Activated T-helper 9 cell treated with anti-CD3 and anti-CD28 coated beads, Interleukin-2, amount 50 U/mL, for 16 hours (primary cell): ENCODE results near the gene IFNLR1.

Experiments used
- DNase-seq: peaks from one replicate; pipeline ENCODE4 v3.0.0-alpha.2; 2020; ENCODE audit warnings: low read depth

The IFNLR1 gene

DNA sequence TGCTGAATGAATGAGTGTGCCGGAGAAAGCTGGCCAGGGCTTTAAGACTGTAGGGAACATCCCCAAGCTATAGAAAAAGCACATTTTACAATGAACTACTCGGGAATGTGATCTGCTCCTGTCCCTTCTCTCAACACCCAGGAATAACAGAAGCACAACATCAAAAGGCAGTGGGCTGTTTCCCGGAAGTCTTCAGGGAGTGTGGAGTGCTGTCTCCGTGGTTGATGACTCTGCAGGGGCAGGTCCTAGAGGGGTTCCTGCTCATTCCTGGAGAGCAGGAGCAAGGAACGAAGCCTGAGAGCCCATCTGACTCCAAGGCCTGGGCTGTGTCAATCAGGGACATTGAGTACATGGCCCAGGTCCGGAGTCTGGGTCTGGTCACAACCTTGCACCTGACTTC is 39.3 kb downstream of the IFNLR1 start:
- no peak for DNase-seq

DNA sequence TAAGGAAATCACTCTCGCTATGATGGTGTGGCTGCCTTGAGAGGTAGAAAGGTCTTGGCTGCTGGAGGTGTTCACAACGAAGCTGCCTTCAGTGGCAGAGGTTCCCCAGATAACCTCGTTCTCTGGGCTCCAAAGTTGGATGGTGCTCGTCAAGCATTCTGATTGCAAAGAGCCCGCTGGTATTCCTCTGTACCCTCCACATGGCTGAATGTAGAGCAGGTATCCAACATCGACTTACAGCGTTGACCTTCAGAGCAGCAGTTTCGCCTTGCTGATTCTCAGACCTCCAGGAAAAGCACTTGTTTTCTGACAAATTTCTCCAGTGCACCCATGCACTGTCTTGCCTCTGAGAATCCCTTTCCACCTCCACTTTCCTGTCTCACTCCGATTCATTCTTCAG is 39.9 kb downstream of the IFNLR1 start:
- no peak for DNase-seq

DNA sequence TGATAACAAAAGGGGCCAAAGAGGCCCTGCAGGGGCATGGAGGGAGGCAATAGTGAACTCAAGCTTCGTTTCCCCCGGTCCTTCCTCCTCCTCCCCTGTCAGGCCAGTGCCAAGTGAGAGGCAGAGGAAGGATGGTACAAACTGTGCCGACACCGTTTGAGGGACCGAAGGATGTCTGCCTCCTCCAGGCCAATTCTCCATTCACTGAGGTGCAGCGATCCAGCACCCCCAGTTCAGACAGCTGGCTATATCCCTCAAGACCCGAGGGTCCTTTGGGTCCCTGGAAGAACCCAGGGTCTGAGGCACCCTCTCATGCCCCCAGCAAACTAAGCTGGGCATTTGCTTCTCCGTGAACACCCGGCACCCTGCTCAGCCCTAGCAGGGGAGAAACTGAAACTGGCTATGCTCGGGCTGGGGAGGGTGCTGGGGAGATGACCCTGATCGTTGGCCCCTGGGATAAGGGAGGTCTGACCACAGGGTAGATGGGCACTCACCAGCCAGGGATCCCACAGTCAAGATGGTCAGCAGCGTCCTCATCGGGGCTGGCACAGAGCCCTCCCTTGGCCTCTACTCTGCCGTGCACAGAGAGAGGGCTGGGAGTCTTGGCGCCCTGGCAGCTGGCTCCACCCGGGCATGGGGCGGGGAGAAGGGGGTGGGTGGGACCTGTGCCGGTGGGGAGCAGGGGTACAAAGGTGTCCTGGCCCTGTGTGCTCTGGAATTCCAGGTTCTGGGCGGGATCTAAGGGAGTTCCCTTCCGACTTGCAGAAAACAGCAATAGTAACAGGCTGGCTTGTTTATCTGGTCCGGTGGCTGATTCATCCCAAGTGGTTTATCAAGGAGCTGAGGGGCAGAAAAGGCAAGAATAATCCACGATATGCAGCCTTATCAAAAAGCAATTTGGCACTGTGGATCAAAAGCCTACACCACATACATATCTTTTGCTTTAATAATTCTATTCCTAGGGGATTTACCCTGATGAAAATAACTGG is 44.2 kb downstream of the IFNLR1 start, which contains the start of gene IL22RA1:
Gene IL22RA1, minus strand, starts transcription at position 595 of the 989 bp plus-strand sequence. Its CDS starts 58 bp downstream, at position 537.
- DNase-seq: no peak

DNA sequence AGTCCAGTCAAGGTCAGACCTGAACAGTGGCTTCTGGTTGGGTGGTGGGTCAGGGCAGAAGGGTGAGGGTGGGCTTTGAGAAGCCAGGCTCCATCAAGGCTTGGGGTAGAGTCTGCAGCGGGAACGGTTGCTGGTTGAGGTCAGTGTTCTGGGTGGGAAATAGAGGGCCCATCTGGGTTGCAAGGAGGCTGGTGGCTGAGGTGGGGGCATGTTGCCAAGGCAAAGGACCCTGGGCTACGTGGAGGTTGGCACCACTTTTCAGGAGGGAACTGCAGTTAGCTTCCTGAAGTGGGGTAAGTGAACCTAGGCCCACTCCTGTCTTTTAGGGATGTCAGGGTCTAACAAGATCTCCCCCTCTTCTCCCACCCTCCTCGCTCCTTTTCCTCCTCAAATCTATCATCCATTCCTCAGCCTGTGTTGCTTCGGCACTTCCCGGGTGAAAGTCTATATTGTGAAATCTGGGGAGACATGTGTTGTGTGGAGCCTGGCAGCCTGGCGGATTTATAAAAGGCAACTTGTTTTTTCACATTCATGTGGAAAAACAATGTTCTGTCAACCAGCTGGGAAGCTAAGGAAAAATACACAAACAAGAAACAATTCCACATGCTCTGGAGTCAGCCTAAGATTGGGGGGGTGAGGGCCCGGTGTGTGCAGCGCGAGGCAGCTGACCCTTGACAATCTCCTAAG is 45.6 kb downstream of the IFNLR1 start:
- DNase-seq: no peak

DNA sequence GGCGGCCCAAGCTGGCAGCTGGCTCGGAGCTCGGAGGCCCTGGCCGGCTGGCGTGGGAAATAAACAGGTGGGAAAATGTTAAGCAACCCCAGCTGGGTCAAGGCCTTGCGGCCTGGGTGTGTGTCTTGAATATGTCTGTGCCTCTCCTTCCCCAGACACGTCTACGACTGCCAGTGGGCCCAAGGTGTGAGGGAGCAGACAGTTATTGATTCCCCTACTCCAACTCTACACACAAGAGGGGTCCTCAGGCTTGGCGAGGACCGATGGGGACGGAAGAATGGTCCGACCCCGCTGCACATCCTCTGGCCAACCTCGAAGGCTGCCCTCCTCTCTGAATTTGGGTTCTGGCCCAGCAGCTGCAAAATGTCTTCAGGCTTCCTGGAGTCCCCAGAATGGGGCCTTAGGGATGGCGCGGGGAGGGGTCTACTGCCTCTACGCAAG is 46.3 kb downstream of the IFNLR1 start:
- no peak for DNase-seq

DNA sequence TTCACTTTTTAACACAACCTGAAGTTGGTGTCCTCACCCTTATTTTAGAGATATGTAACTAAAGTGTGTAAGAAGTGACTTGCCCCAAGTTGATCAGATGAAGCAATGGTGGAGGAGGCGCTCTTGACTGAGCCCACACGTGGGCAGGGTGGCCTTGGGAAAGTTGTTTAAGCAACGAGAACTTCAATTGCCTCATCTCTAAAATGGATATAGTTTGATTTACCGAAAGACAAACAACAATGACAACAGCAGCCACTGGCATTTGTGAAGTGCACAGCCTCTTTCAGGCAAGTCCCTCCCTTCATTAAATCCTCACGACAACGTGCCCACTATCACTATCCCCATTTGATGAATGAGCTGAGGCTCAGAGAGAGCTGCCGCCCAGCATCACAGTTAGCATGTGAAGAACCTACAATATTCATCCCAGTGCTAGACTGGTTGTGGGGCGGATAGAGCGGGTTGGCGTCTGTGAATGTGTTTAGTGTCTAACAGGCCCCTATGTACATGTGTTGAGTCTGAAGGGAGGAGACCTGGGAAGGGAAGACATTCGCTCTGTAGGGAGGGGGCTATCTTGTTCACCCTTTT is 47.2 kb downstream of the IFNLR1 start:
- DNase-seq: no peak

DNA sequence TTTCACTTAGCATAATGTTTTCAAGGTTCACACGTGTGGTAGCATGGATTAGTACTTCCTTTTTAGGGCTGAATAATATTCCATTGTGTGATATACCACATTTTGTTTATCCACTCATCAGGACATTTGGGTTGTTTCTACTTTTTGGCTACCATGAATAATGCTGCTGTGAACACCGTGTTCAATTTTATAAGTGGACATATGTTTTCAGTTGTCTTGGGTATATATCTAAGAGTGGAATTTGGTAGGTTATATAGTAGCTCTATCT is 47.9 kb downstream of the IFNLR1 start:
- DNase-seq: no peak

DNA sequence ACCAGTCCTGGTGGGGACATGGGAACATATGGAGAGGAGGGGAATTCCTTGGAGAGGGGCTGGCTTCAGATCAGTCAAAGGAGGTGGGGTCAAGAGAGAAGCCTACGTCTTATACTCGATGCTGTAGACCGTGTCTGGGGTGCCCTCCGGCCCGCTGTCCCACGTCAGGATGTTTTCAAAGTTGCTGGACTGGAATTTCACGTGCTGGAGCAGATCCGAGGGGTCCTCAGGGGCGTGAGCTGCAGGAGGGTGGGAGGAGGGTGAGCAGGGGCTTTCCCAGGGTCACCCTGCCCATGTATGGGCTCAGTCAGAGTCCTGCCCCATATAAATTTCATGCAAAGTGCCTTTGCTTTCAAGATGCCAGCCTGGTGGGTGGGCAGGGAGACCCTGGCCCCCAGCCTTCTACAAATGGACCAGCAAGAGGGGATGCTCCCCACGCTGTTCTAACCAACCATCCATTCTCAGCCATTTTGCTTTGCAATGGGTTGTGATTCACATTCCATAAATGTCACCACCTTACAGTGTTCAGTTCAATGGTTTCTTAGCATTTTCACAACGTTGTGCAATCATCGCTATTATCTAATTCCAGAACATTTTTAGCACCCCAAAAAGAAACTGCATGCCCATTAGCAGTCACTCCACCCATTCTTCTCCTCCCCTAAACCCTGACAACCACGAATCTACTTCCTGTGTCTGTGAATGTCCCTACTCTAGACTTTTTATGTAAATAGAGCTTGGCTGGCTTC is 48.4 kb downstream of the IFNLR1 start:
- DNase-seq: no peak

DNA sequence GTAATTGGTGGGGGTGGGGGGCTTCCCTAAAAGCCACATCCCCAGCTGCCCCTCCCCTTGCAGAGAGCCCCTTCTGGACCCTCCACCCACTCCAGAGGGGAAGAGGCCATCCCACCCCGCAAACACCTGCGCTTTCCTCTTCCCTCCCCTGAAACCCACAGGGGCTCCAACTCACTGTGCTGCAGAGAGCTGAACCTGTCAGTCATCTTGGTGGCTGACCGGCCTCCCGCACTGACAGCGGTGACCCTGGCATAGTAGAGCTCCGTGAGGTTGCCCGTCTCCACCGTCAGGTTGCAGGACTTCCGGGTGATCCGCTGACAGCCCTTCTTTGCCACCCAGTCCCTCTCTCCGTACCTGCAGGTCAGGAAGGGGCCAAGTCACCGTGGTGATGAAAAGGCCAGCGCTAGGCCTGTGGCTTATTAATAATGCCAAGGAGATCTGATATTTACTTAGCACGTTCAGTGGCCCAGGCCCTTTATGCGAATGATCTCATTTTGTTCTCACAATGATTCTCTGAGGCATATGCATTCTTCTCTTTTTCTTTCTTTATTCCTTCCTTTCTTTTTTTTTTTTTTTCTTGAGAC is 50.0 kb downstream of the IFNLR1 start:
- no peak for DNase-seq

DNA sequence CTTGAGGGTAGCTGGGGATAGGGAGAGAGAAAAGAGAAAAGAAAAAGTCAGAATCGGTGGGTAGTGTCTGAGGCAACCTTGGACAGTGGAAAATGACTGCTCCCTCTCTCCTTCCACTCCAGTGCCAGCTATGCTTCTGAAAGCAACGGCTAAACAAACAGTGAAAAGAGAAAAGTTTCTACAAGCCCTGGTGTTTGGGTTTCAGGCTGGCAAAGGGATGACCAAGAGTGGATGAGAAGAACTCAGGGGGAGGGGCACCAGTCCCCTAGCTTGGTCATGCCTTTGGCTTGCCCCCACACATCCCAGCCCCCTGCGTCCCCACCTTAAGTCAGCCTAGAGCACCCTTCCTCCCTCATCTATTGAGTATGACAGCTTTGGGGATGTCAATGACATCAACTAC is 52.7 kb downstream of the IFNLR1 start:
- DNase-seq: no peak

DNA sequence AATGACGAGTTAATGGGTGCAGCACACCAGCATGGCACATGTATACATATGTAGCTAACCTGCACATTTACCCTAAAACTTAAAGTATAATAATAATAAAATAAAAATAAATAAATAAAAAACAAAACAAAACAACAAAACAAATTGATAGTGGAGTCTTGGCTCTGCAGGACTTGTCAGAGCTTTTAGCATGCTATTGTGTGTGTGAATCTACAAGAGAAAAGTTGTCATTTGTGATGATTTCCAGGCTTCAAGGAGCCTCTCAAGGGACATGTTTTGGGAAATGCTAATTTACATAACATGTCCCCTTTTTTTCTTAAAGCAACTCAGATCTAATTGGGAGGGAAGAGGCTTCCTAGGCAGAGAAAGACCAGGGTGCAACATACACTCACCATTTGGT is 53.3 kb downstream of the IFNLR1 start:
- DNase-seq: no peak

DNA sequence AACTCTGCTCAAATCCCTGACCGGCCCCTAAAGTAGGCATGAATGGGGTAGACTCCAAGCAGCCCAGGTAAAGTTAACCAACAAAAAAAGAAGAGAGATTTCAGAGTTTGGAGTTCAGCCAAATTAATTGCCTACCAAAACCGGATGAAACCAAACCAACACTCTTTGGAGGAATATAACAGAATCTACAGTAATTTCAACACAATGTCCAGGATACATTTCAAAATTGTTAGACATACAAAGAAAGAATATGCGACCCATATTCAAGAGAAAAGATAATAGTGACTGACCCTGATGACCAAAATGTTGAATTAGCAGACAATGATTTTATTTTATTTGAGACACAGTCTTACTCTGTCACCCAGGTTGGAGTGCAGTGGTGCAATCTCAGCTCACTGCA is 56.7 kb downstream of the IFNLR1 start:
- DNase-seq: no peak

DNA sequence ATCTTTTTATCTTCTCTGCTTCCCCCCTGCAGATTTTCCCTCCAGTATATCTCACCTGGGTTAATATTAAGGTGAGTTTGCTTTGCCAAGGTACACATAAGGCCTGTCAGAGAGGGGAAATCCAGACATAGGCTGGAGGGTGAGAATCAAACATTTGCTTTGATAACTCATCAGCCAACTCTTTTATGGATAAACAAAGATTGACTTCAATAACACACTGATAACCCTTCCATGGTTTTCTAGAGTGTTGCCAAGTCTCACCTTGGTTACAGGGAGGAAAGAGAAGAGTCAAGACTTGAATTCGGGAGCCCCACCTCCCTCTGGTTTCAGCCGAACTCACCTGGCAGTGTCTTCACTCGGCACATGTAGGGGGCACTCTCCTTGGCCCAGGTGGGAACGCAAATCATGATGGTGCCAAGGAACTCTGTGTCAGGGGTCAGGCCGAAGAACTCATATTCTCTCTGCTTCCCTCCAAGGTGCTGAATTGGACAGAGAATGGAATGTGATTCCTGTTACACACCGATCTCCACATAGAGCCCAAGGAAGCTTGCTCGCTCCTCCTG is 59.2 kb downstream of the IFNLR1 start:
- DNase-seq: no peak

DNA sequence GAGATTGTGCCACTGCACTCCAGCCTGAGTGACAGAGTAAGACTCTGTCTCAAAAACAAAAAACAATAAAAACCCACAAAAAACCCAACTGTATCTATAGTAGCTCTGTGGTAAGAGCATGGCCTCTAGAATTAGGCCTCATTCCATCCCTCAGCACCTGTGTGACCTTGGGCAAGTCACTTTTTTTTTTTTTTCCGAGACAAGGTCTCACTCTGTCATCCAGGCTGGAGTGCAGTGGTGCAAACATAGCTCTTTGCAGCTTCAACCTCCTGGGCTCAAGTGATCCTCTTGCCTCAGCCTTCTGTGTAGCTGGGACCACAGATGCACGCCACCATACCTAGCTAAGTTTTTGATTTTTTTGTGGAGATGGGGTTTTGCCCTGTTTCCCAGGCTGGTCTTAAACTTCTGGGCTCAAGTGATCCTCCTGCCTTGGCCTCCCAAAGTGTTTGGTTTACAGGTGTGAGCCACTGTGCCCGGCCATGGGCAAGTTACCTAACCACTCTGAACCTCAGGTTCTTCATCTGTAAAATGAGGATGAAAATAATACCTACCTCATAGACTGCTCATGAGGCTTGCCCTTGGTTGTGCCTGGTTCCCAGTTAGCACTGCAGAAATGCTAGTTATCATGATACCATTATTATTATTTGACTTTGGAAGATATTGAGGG is 59.8 kb downstream of the IFNLR1 start:
- no peak for DNase-seq

DNA sequence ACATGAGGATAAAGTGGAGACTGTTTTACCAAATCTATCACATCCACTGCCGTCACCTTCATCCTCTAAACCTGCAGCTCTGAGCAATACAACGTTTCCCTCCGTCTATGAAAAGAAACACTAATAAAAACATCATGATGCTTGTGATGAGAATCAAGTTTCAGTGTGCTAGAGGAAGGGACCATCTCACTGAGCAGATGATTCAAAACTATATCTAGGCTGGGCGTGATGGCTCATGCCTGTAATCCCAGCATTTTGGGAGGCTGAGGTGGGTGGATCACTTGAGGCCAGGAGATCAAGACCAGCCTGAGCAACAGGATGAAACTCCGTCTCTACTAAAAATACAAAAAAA is 60.4 kb downstream of the IFNLR1 start:
- DNase-seq: no peak

DNA sequence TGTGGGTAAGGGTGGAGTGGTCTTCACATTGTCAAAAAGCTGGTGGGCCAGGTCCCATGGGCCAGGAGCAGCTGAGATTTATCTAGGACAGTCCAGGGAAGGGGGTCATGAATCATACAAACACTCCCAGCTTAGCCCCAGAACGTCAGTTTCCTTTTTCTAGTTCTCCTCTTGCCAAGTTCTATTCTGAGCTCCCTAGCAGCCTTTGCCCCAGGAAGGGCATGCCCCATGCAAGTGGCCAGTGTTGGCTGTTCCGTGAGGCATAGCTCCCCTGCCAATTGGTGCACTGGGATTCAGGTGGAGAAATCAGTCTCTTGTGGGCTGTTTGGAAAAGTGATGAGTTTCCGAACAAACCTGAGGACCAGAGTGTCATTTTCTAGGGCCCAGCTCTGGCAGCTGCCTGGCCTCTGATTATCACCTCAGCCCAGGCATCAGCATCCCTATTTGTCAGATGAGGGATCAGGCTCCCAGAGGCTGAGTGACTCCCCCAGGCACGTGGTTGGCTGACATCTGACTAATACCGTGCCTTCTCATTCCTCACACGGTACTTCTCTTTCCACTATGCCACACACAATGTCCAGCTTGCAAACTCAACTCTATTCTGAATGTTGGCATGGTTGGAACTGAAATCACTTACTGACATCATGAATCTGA is 60.9 kb downstream of the IFNLR1 start:
- DNase-seq: no peak

DNA sequence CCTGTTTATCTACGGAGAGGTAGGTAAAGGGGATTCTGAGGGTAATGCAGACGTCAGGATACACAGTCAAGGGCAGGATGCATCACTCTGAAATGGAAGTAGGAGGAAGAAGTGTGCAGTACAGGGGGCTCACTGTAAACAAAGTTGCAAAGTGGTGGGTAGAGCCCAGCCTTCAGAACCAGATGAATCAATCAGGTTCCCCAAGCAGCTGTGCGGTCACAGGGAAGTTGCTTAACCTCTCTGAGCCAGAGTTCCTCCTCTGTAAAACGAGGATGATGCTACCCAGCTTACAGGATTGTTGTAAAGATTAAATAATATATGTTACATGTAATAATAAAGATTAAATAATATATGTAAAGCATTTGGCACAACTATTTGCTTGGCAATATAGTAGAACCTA is 61.6 kb downstream of the IFNLR1 start:
- DNase-seq: no peak

DNA sequence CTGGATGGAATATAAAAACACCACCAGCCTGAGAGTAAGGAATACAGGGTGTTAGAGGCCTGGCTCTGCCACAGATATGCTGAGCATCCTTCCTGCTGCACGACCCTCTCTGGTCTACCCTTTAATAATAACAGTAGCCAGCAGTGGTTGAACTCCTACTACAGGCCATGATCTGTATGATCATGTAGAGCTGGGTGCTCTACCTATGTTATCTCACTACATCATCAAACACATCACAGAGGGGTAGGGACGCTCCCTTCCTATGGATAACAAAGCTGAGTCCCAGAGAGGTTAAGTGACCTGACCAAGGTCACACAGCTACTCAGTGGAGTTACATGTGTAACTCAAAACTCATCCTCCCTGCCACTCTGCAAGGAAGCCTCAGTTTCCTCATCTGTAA is 62.1 kb downstream of the IFNLR1 start:
- no peak for DNase-seq

DNA sequence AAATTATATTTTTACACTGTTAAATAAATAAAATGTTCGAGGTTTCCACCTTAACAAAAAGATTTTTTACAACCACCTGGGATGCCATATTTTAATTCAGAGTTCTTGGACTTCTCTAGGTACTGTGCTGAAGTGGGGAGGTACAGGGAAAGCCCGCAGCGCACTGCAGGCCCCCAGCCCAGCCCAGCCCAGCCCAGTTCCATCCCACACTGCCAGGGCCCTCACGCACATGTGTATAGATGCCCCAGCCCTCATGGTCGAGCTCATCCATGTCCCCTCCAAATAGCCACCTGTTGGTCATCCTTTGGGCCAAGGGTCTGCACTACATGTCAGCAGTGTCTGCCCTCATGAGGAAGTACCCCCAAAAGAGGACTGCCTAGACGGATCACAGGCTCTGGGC is 63.5 kb downstream of the IFNLR1 start:
- DNase-seq: no peak

DNA sequence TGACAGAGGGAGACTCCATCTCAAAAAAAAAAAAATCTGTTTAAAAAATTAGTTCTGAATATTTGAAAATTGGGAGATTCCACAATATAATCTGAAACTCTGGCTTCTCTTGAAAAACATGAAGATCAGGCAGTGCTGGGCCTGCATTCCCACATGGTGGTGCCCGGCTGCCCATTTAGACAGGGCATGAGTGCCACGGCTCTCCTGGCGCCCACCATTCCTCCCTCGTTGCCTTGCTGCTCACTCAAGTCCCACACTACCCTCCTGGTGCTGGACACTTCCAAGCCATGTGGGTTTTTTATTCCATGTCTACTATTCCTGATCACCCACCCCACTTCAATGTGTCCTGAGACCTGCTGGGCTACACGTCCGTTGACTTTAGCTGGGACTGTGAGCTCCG is 64.3 kb downstream of the IFNLR1 start:
- no peak for DNase-seq

DNA sequence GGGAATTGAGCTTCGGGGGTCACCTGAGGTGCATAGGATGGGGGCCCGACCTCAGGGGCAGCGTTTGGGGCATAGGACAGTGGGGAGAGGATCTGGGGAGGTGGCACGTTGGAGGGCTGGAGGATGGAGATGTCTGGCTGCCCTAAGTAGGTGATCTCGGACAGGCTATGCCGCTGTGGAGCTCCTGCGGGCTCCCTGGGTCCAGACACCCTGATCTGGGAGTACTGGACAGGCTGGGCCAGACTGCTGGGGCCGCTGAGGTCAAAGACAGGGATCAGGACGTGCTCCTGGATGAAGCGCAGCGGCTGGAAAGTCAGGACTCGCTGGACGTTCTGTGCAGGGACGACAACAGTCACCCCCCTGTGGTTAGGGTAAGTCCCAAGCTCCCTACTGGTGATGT is 65.7 kb downstream of the IFNLR1 start:
- DNase-seq: no peak
